Chondrocyte (in vitro differentiated cells): ENCODE measurements around the gene VBP1. TPM values are rescaled to one million over a fixed set of nuclear protein-coding genes. Genes with fewer than 3 reads are reported as not detected.

ENCODE experiments used
- DNase-seq: peaks from one replicate; pipeline ENCODE4 v3.0.0; 2021; ENCODE audit warnings: mixed read lengths, low spot score
- H3K27ac Mint-ChIP-seq: one replicate; pipeline ENCODE4 v1.8.0; 2021; ENCODE audit warnings: mild to moderate bottlenecking, moderate library complexity, mixed read lengths; ENCODE audit not compliant: unreplicated experiment
- H3K27me3 Mint-ChIP-seq: 2 replicates; pipeline ENCODE4 v1.8.0; 2021; ENCODE audit warnings: low read depth, mixed read lengths
- H3K36me3 Mint-ChIP-seq: 2 replicates; pipeline ENCODE4 v1.8.0; 2021; ENCODE audit warnings: low read depth, mixed read lengths
- H3K4me1 Mint-ChIP-seq: 2 replicates; pipeline ENCODE4 v1.8.0; 2021; ENCODE audit warnings: low read depth, mild to moderate bottlenecking, mixed read lengths
- H3K4me3 Mint-ChIP-seq: one replicate; pipeline ENCODE4 v1.8.0; 2021; ENCODE audit warnings: mild to moderate bottlenecking, moderate library complexity, mixed read lengths; ENCODE audit not compliant: unreplicated experiment
- H3K9me3 Mint-ChIP-seq: 2 replicates; pipeline ENCODE4 v1.8.0; 2021; ENCODE audit warnings: low read depth, mixed read lengths
- CTCF ChIP-seq: fragments of 200-600 bp; sonication (generic); IDR thresholded peaks from 2 replicates; pipeline ENCODE4 v1.5.0; 2021; ENCODE audit warnings: antibody characterized with exemption, mild to moderate bottlenecking, moderate library complexity
- total RNA-seq: library from RNA; stranded (reverse); gene quantifications from 3 replicates; pipeline ENCODE4 v1.2.1, GENCODE V29; 2021

The VBP1 gene
- total RNA-seq, 1 donor from 2014 or later = 35.5 TPM

- no peak overlapping the region for H3K4me3 Mint-ChIP-seq
- no peaks in the 10 kb centered on the region for H3K4me1 Mint-ChIP-seq
- H3K27ac Mint-ChIP-seq = no peak overlapping the region
- peaks cover 2% of the 10 kb centered on the region for H3K36me3 Mint-ChIP-seq
- peaks cover 19% of the 10 kb centered on the region for H3K9me3 Mint-ChIP-seq
- no peaks in the 10 kb centered on the region for H3K27me3 Mint-ChIP-seq
- TF ChIP-seq CTCF = no peak
- DNase-seq = no peak
Observed at GRCh38 chrX:155246748-155247147, 30.5 kb downstream of the VBP1 start.

- no peak for TF ChIP-seq CTCF
- H3K27ac Mint-ChIP-seq = no peak overlapping the region
Observed at GRCh38 chrX:155247497-155247896, 31.2 kb downstream of the VBP1 start.

GRCh38 chrX:155251391-155251790 lies 35.1 kb downstream of the VBP1 start:
- no peak overlapping the region for H3K27ac Mint-ChIP-seq
- TF ChIP-seq CTCF = no peak
- no peaks in the 10 kb centered on the region for H3K4me1 Mint-ChIP-seq
- H3K4me3 Mint-ChIP-seq = no peak overlapping the region
- no peak for DNase-seq
- H3K9me3 Mint-ChIP-seq = peaks cover 18% of the 10 kb centered on the region
- H3K36me3 Mint-ChIP-seq = no peaks in the 10 kb centered on the region
- no peaks in the 10 kb centered on the region for H3K27me3 Mint-ChIP-seq

More at GRCh38 chrX:155247497-155247896, 31.2 kb downstream of the VBP1 start:
- Mint-ChIP-seq H3K27me3 (no peaks in the 10 kb centered on the region), H3K36me3 (peaks cover 2% of the 10 kb centered on the region), H3K9me3 (peaks cover 19% of the 10 kb centered on the region), H3K4me1 (no peaks in the 10 kb centered on the region), H3K4me3 (no peak overlapping the region)
- no peak for DNase-seq

- Mint-ChIP-seq H3K36me3 (peaks cover 1% of the 10 kb centered on the region), H3K4me1 (peaks cover 13% of the 10 kb centered on the region), H3K9me3 (peaks cover 9% of the 10 kb centered on the region), H3K4me3 (no peak overlapping the region), H3K27me3 (no peaks in the 10 kb centered on the region), H3K27ac (no peak overlapping the region)
- no peak for DNase-seq
- TF ChIP-seq CTCF = no peak
Observed at GRCh38 chrX:155259752-155260151, 43.5 kb downstream of the VBP1 start.

GRCh38 chrX:155262970-155263754 lies 46.9 kb downstream of the VBP1 start:
- Mint-ChIP-seq H3K27me3 (no peaks in the 10 kb centered on the region), H3K4me1 (peaks cover 13% of the 10 kb centered on the region), H3K27ac (no peak overlapping the region), H3K4me3 (peak overlapping the region; percentile 77), H3K9me3 (peaks cover 6% of the 10 kb centered on the region), H3K36me3 (peaks cover 1% of the 10 kb centered on the region)
- TF ChIP-seq CTCF = no peak
- DNase-seq = no peak
